WTC11 (cell line): ENCODE results near the gene EWSR1. TPM values are rescaled to one million over a fixed set of nuclear protein-coding genes. Genes with fewer than 3 reads are reported as not detected.

Experiments used
- ATAC-seq: fragments of 200-7000 bp; cut with Tn5 transposase; 2 replicates; pipeline ENCODE4 v1.10.0; 2021; ENCODE audit warnings: mild to moderate bottlenecking, moderate library complexity
- CTCF ChIA-PET: fragments of 300-600 bp; sonication (Branson Sonifier 250); formaldehyde crosslinking; loops from one replicate; lab custom pipeline; 2021; ENCODE audit warnings: antibody characterized with exemption; lab: Charles Lee
- POLR2A ChIA-PET: fragments of 350-600 bp; sonication (Branson Sonifier 250); formaldehyde crosslinking; loops from one replicate; lab custom pipeline; 2021; ENCODE audit warnings: antibody characterized with exemption; lab: Charles Lee
- DNase-seq: peaks from one replicate; pipeline ENCODE4 v3.0.0; 2021; ENCODE audit warnings: low spot score
- H3K27ac Mint-ChIP-seq: 2 replicates; pipeline ENCODE4 v1.8.0; 2021; ENCODE audit warnings: mixed read lengths
- H3K27me3 Mint-ChIP-seq: 2 replicates; pipeline ENCODE4 v1.8.0; 2021; ENCODE audit warnings: low read depth, mild to moderate bottlenecking, moderate library complexity, mixed read lengths
- H3K36me3 Mint-ChIP-seq: 2 replicates; pipeline ENCODE4 v1.8.0; 2021; ENCODE audit warnings: mixed read lengths
- H3K4me1 Mint-ChIP-seq: 2 replicates; pipeline ENCODE4 v1.8.0; 2022; ENCODE audit warnings: mixed read lengths
- H3K4me3 Mint-ChIP-seq: 2 replicates; pipeline ENCODE4 v1.8.0; 2021; ENCODE audit warnings: mild to moderate bottlenecking, moderate library complexity, mixed read lengths
- H3K9me3 Mint-ChIP-seq: 2 replicates; pipeline ENCODE4 v1.8.0; 2021; ENCODE audit warnings: mixed read lengths
- AFF4 ChIP-seq: sonication (generic); formaldehyde crosslinking; IDR thresholded peaks from 2 replicates; pipeline ENCODE4 v1.8.1; 2023; ENCODE audit warnings: mild to moderate bottlenecking, missing genetic modification reagents, borderline replicate concordance
- ATF1 ChIP-seq: sonication (generic); formaldehyde crosslinking; IDR thresholded peaks from 2 replicates; pipeline ENCODE4 v1.8.1; 2023; ENCODE audit warnings: mild to moderate bottlenecking, moderate library complexity, missing genetic modification reagents
- CREB1 ChIP-seq: sonication (generic); formaldehyde crosslinking; IDR thresholded peaks from 2 replicates; pipeline ENCODE4 v1.8.0; 2023; ENCODE audit warnings: mild to moderate bottlenecking, missing genetic modification reagents
- CREM ChIP-seq: sonication (generic); formaldehyde crosslinking; IDR thresholded peaks from 2 replicates; pipeline ENCODE4 v1.8.1; 2022; ENCODE audit warnings: mild to moderate bottlenecking, missing genetic modification reagents, moderate library complexity
- E2F4 ChIP-seq: sonication (generic); formaldehyde crosslinking; IDR thresholded peaks from 2 replicates; pipeline ENCODE4 v1.8.1; 2022; ENCODE audit warnings: low read depth, mild to moderate bottlenecking, moderate library complexity, missing genetic modification reagents, borderline replicate concordance
- ERG ChIP-seq: fragments of 250-450 bp; sonication (Bioruptor Pico); IDR thresholded peaks from 2 replicates; pipeline ENCODE4 v1.8.0; 2021; ENCODE audit warnings: mild to moderate bottlenecking
- ESRRA ChIP-seq: sonication (generic); formaldehyde crosslinking; IDR thresholded peaks from 2 replicates; pipeline ENCODE4 v1.8.1; 2022; ENCODE audit warnings: mild to moderate bottlenecking, missing genetic modification reagents, borderline replicate concordance
- FOXK1 ChIP-seq: sonication (generic); formaldehyde crosslinking; IDR thresholded peaks from 2 replicates; pipeline ENCODE4 v1.8.0; 2022; ENCODE audit warnings: mild to moderate bottlenecking, moderate library complexity, missing genetic modification reagents
- GABPB1 ChIP-seq: sonication (generic); formaldehyde crosslinking; IDR thresholded peaks from 2 replicates; pipeline ENCODE4 v1.8.1; 2023; ENCODE audit warnings: mild to moderate bottlenecking, missing genetic modification reagents
- NR3C1 ChIP-seq: sonication (generic); formaldehyde crosslinking; conservative IDR thresholded peaks from 2 replicates; pipeline ENCODE4 v1.8.1; 2023; ENCODE audit warnings: low read depth, mild to moderate bottlenecking, missing genetic modification reagents
- PRDM15 ChIP-seq: sonication (generic); formaldehyde crosslinking; IDR thresholded peaks from 2 replicates; pipeline ENCODE4 v1.8.0; 2022; ENCODE audit warnings: missing genetic modification reagents
- TP53 ChIP-seq: sonication (generic); formaldehyde crosslinking; IDR thresholded peaks from 2 replicates; pipeline ENCODE4 v1.8.1; 2023; ENCODE audit warnings: mild to moderate bottlenecking, missing genetic modification reagents
- USF1 ChIP-seq: sonication (generic); formaldehyde crosslinking; IDR thresholded peaks from 2 replicates; pipeline ENCODE4 v1.8.0; 2022; ENCODE audit warnings: mild to moderate bottlenecking, missing genetic modification reagents
- ZBTB43 ChIP-seq: sonication (generic); formaldehyde crosslinking; IDR thresholded peaks from 2 replicates; pipeline ENCODE4 v1.8.1; 2023; ENCODE audit warnings: mild to moderate bottlenecking, missing genetic modification reagents
- ZNF396 ChIP-seq: fragments of 250-450 bp; sonication (Bioruptor Pico); IDR thresholded peaks from 2 replicates; pipeline ENCODE4 v1.8.0; 2021; ENCODE audit warnings: mild to moderate bottlenecking, moderate library complexity, borderline replicate concordance
- ZNF416 ChIP-seq: fragments of 250-450 bp; sonication (Bioruptor Pico); IDR thresholded peaks from 2 replicates; pipeline ENCODE4 v1.9.0; 2021; ENCODE audit warnings: mild to moderate bottlenecking, inconsistent platforms
- ZNF671 ChIP-seq: fragments of 250-450 bp; sonication (Bioruptor Pico); IDR thresholded peaks from 2 replicates; pipeline ENCODE4 v1.8.0; 2021; ENCODE audit warnings: mild to moderate bottlenecking
- total RNA-seq: library from RNA; stranded (reverse); gene quantifications from 3 replicates; pipeline ENCODE4 v1.2.3, GENCODE V29; 2021

EWSR1 gene
- total RNA-seq, 1 experiment from 2014 or later = 377 TPM

- H3K4me3 Mint-ChIP-seq = no peak overlapping the region
- H3K27ac Mint-ChIP-seq = no peak overlapping the region
- H3K4me1 Mint-ChIP-seq = no peaks in the 10 kb centered on the region
- TF ChIP-seq E2F4 (CRISPR knock-in tag) (no peak), GABPB1 (CRISPR knock-in tag) (peak; percentile 28; the same call in 1 of the 2 replicates), FOXK1 (CRISPR knock-in tag) (no peak), ESRRA (CRISPR knock-in tag) (no peak), ZNF671 (CRISPR knock-in tag) (no peak), ATF1 (CRISPR knock-in tag) (no peak)
- ChIA-PET POLR2A (no interaction called here), CTCF (interaction anchor here (1.2 to 2.9 kb wide), 3 partner anchors 13 to 26 kb away, joined by 4 to 15 read pairs (median 8); partner anchors contain the start of gene EMID1)
- no peak for DNase-seq
- H3K9me3 Mint-ChIP-seq = peaks cover 5% of the 10 kb centered on the region
- no peak for ATAC-seq
- peaks cover 9% of the 10 kb centered on the region for H3K27me3 Mint-ChIP-seq
- H3K36me3 Mint-ChIP-seq = no peaks in the 10 kb centered on the region
Observed at GRCh38 chr22:29231971-29232959, 35.8 kb upstream of the EWSR1 start.

GRCh38 chr22:29233277-29233877 lies 34.7 kb upstream of the EWSR1 start:
- POLR2A ChIA-PET = interaction anchor here (0.6 kb wide), 1 partner anchor 187 kb away, joined by 6 read pairs; no protein-coding TSS in a partner anchor
- peaks cover 5% of the 10 kb centered on the region for H3K9me3 Mint-ChIP-seq
- no peak overlapping the region for H3K4me3 Mint-ChIP-seq
- ATAC-seq (no peak), DNase-seq (no peak)
- H3K36me3 Mint-ChIP-seq = no peaks in the 10 kb centered on the region
- no peak overlapping the region for H3K27ac Mint-ChIP-seq
- no peaks in the 10 kb centered on the region for H3K4me1 Mint-ChIP-seq
- CTCF ChIA-PET = interaction anchor here (1.6 to 2.0 kb wide), 2 partner anchors 12 to 79 kb away, joined by 6 to 15 read pairs; no protein-coding TSS in a partner anchor
- peaks cover 9% of the 10 kb centered on the region for H3K27me3 Mint-ChIP-seq
- TF ChIP-seq E2F4 (CRISPR knock-in tag) = no peak
- no peak for TF ChIP-seq AFF4 (CRISPR knock-in tag)
- TF ChIP-seq PRDM15 (CRISPR knock-in tag) = no peak
- no peak for TF ChIP-seq CREB1 (CRISPR knock-in tag)
- no peak for TF ChIP-seq ERG
- TF ChIP-seq ZBTB43 (CRISPR knock-in tag) = no peak
- TF ChIP-seq ZNF396 (CRISPR knock-in tag) = no peak
- no peak for TF ChIP-seq NR3C1
- no peak for TF ChIP-seq USF1
- TF ChIP-seq CREM (CRISPR knock-in tag) = no peak
- TF ChIP-seq TP53 (CRISPR knock-in tag) = no peak
- no peak for TF ChIP-seq ZNF416 (CRISPR knock-in tag)
